GM12891 (cell line): ENCODE results near the gene ART3.

Source experiments
- POLR2A ChIP-seq: IDR thresholded peaks from 2 replicates; pipeline ENCODE4 v1.6.1; 2011; ENCODE audit warnings: low read depth, low read length, control low read depth
- POLR2AphosphoS5 ChIP-seq: IDR thresholded peaks from 2 replicates; pipeline ENCODE4 v1.6.1; 2011; ENCODE audit warnings: low read depth, low read length, control low read depth
- SPI1 ChIP-seq: IDR thresholded peaks from 2 replicates; pipeline ENCODE4 v1.6.1; 2011; ENCODE audit warnings: low read depth, low read length, control low read depth
- TAF1 ChIP-seq: IDR thresholded peaks from 2 replicates; pipeline ENCODE4 v1.6.1; 2011; ENCODE audit warnings: low read depth, low read length, control low read depth

GRCh38 chr4:76125816-76126215, 51.3 kb downstream of the ART3 start:
- no peak for TF ChIP-seq POLR2A
- no peak for TF ChIP-seq TAF1
- TF ChIP-seq SPI1: no peak
- no peak for TF ChIP-seq POLR2AphosphoS5
